GM18526 (cell line): ENCODE measurements around the gene PHLPP1.

Experiments
- POLR2A ChIP-seq: IDR thresholded peaks from 3 replicates; pipeline ENCODE4 v1.6.1; 2011; ENCODE audit not compliant: insufficient read length; ENCODE audit errors: extremely low read depth

The PHLPP1 gene

DNA sequence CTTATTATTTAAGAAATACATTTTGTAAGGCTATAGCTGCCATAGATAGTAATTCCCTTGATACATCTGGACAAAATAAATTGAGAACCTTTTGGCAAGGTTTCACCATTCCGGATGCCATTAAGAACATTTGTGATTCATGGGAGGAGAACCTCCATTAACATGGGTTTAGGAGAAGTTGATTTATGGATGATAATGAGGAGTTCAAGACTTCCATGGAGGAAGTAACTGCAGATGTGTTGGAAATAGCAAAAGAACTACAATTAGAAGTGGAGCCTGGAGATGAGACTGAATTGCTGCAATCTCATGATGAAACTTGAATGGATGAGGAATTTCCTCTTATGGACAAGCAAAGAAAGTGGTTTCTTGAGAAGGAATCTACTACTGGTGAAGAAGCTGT lies 17.3 kb downstream of the PHLPP1 start:
- TF ChIP-seq POLR2A: no peak

DNA sequence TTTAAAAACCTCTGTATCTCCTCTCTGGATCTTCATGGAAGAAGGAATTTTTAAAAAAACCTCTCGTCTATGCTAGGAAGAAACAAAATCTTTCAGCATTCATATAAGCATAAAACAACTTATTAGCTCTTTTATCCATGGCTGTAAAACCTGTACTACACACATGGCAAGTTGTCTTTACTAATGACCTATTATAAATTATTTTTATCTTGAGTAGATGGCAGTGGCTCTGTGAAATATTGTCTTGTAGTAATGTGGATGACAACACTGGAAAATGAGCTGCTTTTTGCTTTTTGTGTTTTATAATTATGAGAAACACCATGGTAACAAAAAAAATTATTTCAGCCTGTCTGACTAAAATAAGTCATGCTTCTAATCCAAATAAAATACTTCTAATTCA lies 18.9 kb downstream of the PHLPP1 start:
- no peak for TF ChIP-seq POLR2A

DNA sequence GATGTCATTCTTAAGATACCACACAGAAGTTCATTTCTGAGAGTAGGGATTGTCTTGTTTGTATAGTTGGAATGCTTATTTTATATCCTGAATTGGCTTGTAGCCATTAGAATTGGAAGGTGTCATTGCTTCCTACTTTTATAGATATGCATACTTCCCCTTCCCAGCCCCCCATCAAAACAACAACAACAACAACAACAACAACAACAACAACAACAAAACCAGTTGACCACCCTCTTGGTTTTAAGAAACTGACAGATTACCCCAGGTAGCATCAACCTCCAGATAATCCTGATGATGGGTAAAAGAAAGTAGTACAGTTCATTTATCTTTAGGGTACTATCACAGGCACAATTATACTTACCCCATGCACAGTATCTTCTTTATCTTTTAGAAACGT lies 20.0 kb downstream of the PHLPP1 start:
- TF ChIP-seq POLR2A: no peak

DNA sequence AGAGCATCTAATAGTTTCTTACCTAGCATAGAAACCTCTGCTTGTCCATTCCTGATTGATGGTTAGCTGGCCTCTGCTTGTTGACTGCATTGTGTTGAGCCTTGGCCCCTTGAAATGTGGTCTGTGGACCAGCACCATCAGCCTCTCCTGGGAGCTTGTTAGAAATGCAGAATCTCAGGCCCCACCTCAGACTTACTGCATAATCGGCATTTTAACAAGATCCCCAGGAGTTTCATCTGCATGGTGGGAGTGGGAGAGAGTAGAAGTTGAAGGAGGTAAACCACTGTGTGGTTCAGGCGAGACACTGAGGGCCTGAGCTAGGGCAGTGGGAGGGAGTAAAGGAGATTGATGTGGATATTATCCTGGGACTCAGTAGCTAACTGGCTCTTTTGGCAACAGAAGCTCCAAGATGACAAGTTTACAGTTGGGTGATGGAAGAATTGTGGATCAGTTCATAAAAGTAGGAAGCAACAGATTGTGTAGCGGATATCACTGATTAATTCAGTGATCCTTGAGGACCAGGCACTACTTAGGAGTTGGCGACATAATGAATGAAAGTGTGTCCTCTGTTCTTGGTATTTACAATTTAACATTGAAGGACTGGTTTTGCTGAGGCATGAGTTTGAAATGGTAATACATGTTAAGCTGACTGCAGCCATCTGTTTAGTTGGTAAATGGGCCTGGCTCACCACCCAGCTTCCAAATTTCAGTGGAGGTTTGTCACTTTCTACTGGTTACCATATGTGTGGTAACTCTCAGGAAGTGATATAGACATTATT lies 20.9 kb downstream of the PHLPP1 start:
- no peak for TF ChIP-seq POLR2A

DNA sequence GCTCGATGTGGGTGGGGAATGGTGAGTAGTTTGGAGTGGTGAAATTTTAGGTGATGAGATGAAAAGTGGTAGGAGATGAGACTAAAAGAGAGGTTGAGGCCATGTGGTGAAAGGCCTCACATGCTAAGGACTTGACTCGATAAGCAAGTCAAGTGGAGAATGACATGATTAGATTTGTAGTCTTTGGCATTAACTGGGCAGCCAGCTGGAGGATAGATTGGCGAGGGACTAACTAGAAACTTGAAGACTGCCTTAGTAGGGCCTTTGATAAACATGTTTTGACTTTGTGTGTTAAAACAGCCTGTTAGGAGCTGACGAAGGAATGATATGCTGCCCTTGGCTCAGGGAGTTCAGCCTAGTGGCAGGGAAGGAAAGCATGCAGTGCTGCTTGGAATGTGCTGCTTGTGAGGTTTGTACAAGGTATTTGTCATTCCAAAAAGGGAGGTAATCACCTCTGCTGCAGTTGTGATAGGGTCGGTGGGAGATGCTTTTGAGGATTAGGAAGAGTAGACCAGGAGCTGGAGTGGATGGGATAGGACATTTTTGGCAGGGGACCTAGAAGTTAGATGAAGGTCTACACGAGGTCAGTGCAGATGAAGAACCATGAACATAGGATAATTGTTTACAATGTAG lies 22.0 kb downstream of the PHLPP1 start:
- TF ChIP-seq POLR2A: no peak

DNA sequence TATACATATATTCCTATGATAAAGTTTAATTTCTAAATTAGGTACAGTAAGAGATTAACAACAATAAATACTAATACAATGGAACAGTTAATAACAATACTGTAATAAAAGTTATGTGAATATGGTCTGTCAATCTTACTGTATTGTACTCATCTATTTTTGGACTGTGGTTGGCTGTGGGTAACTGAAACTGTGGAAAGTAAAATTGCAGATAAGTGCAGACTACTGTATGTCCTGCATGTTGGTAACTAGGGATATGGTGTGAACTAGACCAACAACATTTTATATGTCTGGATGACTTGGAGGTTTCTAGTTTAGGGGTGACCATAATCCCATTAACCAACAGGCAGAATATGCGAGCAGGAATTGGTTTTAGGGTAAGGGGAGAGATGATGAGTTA lies 23.3 kb downstream of the PHLPP1 start:
- no peak for TF ChIP-seq POLR2A

DNA sequence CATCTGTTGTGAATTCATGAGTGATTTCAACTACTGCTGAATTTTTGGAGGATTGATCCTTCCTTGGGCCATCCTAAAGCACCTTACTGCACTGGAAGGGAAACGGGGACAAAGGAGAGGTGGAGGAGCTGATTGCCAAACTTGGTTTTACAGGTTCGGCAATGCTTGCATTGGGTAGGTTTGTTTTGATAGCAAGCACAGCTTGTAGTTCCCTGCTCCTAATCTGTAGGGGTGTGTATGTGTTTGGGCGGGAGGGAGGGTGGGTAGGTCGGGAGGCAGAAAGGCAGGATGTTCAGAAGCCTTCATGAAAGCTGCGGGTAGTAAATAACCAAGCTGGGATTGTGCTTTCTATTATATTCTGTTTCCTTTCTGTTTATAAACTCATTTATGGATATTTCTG lies 24.6 kb downstream of the PHLPP1 start:
- no peak for TF ChIP-seq POLR2A

DNA sequence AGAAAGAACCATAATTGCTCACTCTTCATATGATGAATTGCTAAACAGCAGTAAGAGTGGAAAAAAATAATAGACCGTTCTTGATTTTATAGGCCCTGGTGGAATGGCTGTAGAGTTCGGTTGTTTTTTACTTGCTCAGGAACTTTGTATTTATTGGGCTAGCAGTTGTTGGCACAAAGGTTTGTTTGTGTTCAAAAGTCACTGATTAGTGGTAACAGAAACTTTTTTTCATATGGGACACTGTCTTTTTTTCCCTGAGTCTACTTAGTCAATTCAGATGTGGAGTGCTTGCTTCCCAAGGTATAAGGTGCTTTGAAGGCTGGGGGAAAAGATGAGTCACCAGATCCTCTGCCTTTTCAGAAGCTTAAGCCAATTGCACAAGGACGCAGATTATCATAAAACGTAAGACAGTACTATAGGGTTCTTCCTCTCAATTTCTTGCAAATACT lies 25.8 kb downstream of the PHLPP1 start:
- TF ChIP-seq POLR2A: no peak

DNA sequence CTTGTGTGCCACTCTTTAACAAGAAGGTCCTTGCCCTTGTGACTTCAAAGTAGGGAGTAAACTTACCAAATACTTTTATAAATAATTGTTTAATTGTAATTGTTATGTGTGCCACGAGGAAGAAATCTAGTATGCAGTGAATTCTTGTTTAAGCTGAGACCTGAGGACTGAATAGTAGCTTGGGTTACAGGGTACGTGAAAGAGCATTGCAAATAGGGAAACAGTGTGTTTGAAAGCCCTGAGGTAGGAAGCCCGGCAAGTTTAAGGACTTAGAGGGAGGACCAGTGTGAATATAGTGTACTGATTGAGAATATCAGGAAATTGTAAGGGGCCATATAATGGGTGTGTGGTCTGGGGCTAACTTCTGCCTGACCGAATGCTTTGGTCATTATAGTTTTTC lies 26.2 kb downstream of the PHLPP1 start:
- TF ChIP-seq POLR2A: no peak

DNA sequence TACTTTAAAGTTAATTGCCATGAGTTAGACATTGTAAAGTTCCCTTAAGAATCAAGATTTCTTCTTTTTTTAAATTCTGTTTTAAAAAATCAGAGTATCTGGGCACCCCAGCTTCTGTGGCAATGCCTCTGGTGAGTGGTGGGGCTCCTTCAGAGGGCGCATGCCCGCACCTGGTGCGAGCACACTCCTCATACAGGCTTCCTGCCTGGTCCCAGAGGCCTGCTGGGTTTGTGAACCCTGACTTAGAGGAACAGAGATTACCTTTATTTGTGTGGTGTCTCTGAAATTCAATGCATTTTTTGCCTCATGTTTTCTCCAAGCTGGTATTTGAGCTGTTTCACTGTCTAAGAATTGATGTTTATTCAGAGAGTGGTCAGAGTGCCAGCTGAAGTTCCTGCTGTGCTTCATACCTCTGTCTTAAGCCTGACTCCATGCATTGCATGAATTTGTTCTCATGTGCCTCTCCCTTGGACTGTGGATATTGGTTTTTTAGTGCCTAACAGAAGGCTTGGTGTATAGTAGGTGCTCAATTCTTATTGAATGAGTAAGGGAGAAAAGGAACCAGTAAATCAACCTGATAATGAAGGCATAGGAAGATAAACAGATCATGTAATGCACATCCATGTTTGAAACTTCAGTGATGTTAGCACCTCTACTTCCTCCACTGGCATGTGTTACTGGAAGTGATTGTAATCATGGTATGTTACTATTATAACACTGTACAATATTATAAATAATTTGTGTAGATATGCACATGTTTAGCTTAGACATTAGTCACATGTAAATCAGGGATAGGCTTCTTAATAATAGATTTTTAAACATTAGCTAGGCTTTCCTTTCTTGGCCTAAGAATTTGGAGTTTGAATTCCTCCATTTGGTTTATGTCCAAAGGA lies 29.0 kb downstream of the PHLPP1 start:
- TF ChIP-seq POLR2A: no peak

DNA sequence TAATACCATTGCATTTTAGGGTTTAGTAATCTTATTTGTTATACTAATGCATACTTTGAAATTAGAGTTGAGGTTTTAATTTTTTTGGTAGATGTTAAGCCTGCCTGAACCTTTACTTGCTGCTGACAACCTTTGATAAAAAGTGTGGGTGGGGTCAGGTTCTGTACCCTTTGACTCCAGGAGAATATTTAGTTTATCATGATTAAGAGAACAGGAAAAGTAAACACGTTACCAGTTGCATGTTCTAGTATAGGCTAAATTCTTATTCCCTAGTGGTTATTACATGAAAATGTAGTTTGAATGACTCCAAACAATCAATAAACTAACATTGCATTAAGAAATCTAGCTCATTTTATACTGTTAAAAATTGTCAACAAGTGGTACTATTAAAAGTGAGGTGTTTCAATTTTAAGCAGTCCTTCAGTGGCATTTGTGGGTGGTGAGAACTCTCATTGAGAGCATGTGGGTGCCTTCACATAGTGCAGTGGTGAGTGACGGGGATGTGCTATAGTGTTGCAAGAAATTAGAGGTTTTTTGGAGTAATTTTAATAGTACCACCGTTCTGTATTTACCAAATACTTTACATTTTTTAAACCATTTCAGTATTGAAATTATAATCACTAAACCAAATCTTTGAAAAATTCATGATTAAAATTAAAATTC lies 29.9 kb downstream of the PHLPP1 start:
- no peak for TF ChIP-seq POLR2A

DNA sequence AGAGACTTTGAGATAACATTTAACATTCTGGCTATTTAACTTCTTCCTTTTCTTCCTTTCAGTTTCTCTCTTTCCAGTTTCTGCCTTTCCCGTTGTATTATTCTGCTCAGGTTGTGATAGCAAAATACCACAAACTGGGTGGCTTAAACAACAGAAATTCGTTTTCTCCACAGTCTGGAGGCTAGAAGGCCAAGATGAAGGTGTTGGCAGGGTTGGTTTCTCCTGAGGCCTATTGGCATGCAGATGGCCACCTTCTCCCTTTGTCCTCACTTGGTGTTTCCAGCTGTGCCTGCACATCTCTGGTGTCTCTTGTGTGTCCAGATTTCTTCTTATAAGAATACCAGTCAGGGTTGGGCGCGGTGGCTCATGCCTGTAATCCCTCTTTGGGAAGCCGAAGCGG lies 34.0 kb downstream of the PHLPP1 start:
- no peak for TF ChIP-seq POLR2A

DNA sequence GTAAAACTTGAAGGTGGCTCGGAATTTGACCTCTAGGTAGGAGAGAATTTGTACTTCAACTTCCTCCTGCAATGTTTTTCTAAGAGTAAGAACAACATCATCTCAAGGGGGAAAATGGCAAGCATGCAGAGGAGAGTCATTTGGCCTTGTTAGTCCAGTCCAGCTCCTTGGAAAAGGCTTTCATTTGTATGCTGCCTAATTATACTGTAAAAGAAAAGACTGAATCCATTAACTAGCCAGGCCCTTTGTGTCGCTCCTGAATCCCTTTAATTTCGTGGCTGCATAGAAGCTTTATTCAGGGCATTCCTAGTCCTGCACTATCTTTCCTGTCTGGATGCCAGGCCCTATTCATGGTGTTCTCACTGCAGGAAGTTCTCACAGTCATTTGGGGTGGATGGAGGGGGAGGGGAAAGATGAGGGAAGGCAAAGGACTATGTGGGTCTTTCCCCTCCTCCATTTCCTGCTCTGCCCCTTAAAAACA lies 36.0 kb downstream of the PHLPP1 start:
- no peak for TF ChIP-seq POLR2A

DNA sequence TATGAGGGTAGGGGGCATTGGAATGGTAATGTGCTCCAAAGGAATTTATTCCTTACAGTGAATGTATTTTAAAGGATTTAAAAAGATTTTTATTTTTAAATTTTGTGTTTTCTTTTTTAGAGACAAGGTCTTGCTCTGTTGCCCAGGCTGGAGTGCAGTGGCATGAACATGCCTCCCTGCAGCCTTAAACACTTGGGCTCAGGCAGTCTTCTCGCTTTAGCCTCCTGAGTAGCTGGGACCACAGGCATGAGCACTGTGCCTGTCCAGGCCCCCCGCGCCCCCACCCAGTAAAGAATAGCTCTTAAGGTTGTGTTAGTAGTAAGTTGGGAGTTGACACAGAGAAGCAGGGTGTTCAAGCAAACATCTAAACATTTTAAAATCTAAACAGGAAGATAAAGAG lies 36.6 kb downstream of the PHLPP1 start:
- TF ChIP-seq POLR2A: no peak

DNA sequence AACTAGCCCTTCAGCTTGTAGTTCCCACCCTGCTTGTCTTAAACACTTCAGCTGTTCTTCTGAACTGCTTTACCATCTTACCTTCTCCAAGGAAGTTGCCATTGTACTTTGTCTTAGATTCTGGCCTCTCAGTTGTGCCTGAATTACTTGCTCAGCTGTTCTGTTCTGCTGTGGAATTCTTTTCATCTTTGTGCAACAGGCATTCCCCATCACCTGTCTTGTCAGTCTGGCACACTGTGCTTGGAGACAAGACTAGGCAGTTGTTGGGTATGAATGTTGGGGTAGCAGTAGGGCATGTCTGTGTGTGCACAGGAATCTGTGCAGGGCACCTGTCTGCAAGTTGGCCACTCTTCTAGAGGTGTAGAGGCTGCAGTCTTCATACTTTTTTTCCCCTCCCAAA lies 38.7 kb downstream of the PHLPP1 start:
- TF ChIP-seq POLR2A: no peak
